ENCODE measurements around the gene HECTD4.

The HECTD4 gene, protein sequence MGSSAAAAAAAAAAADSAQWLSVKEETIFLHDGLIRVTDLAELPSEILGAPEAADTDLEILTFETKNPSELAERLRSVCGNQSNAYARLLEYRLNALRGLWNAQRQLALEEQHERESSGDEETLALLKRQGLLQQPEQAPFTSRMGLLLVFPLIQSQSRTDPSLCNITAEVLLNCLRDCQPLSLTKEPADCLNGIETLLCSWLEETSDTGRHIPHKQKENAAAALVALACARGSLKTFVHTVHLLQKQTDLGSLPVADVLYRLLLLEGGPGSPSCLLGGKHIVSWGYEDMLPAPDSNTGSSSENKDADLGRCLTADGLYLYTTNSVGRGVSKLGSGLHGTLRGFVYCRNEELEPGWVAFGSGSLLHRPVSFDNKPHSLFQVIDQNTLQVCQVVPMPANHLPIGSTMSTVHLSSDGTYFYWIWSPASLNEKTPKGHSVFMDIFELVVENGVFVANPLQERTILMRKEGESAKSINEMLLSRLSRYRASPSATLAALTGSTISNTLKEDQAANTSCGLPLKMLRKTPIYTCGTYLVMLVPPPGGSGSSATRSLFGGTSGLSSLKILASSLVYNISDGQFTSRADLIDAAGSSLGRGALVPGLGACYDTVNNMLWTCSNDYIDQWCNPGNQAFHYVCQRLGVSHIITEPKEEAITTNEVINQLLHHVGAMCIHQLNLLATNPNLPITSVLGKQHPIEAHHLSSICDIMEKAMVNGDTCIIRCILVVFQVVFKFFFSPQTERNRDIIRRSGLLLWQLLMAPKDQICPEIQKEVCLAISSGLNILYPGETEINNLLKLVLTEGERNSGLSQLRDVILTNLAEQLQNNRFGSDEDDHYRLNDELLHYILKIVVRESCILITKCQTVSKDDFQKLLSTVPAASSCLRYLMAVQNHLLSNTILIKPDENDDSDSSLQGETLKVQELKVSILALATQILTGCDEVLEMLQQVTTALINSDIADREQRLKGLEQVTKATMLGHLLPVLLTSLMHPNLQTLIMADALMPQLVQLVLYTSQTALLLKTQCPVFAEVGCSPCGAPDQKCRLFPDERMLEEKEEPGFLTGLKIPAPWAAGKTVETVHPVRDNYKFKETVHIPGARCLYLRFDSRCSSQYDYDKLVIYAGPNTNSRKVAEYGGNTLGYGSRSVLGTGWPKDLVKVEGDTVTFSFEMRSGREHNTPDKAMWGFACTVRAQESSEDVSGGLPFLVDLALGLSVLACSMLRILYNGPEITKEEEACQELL (N-terminal part only)

DNA sequence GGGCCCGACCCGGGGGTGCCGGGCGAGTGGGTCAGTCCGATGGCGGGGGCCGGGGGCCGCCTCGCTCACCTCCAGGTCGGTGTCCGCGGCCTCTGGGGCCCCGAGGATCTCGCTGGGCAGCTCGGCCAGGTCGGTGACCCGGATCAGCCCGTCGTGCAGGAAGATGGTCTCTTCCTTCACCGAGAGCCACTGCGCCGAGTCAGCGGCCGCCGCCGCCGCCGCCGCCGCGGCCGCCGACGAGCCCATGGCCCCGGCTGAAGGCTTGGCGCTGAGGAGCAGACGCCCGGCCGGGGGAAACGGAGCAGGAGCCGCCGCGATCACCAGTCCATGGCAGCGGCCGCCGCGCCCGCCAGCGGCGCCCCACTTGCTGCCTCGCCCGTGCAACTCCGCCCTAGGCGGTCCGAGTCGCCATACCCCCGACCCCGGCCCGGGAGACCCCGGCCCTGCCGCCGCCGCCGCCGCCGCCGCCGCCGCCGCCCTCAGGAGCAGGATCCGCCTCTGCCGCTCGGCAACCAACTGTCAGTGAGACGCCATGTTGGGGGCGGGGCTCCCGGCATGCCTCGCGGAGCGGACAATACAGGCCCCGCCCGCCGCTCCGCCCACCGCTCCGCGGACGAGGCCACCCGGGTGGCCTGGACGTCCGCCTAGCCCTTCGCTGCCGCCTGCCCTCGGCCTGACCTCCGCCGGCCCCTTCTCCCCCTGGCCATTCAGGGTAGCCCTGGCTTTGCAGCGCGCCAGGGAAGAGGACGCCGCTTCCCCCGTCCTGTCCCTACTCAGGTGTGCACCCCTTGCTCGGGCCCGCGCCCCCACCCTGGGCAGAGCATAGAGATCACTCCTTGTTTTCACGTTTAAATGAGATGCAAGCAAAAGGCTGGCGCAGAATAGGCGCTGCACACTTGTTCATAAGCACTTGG is at the start of gene HECTD4:
Gene HECTD4 (minus strand): TSS at position 549 of the 914 bp plus-strand sequence. CDS start 303 bp downstream, at position 246.
- H3K79me2 ChIP-seq (ENCODE audit: insufficient read depth, low read length), result peaks cover 46% of the 10 kb centered on the region
- no peaks in the 10 kb centered on the region for H3K27me3 ChIP-seq (ENCODE audit: insufficient read depth, low read length, poor library complexity, severe bottlenecking)
- peak within 1 kb of the TSS; percentile 86 for H3K9ac ChIP-seq (ENCODE audit: low read depth, low read length, poor library complexity, severe bottlenecking)
- H3K4me3 ChIP-seq (ENCODE audit: low read length, poor library complexity, severe bottlenecking), result peak within 1 kb of the TSS; percentile 98
- no peak for TF ChIP-seq EZH2phosphoT487 (IDR thresholded peaks at IDR 0.05; ENCODE audit: borderline replicate concordance)
- H3K9me2 ChIP-seq (replicated peaks; ENCODE audit: low read depth, low read length), result no peaks in the 10 kb centered on the region
- peak within 1 kb of the TSS; percentile 100 for H2AFZ ChIP-seq (ENCODE audit: low read length)
- no peaks in the 10 kb centered on the region for H3K36me3 ChIP-seq (ENCODE audit: insufficient read depth, low read length)
- H4K20me1 ChIP-seq (ENCODE audit: insufficient read depth, low read length, poor library complexity, severe bottlenecking), result peaks cover 40% of the 10 kb centered on the region
- H3F3A ChIP-seq (ENCODE audit: low read depth), result no peaks in the 10 kb centered on the region
- no peaks in the 10 kb centered on the region for H3K9me3 ChIP-seq (ENCODE audit: insufficient read depth, low read depth, low read length)
- H3K4me2 ChIP-seq (ENCODE audit: low read depth, low read length, poor library complexity, severe bottlenecking), result peak within 1 kb of the TSS; percentile 98
- H3K4me1 ChIP-seq (ENCODE audit: insufficient read depth, low read length, poor library complexity, severe bottlenecking), result peaks cover 26% of the 10 kb centered on the region

DNA sequence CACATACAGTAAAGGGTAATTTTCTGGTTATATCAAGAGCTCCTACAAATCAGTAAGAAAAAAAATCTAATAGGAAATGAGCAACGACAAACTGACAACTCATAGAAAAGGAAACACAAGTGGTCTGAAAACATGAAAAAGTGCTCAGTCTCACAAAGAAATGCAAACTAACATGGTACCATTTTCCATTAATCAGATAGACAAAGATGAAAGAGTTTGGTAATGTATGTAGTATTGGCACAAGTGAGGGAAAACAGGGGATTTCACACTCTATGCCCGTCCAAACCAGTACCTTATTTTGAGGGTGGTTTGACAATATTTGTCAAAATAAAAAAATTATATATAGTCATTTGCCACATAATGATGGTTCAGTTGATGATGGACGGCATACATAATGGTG is 49.7 kb upstream of the HECTD4 start:
- H3K4me2 ChIP-seq (ENCODE audit: low read depth, low read length, poor library complexity, severe bottlenecking), result peak overlapping the region; percentile 34
- H3K4me1 ChIP-seq (ENCODE audit: insufficient read depth, low read length, poor library complexity, severe bottlenecking), result peaks cover 11% of the 10 kb centered on the region
- H4K20me1 ChIP-seq (ENCODE audit: insufficient read depth, low read length, poor library complexity, severe bottlenecking), result peaks cover 29% of the 10 kb centered on the region
- H3F3A ChIP-seq (ENCODE audit: low read depth), result no peaks in the 10 kb centered on the region
- H3K9me2 ChIP-seq (replicated peaks; ENCODE audit: low read depth, low read length), result no peaks in the 10 kb centered on the region
- H3K27me3 ChIP-seq (ENCODE audit: insufficient read depth, low read length, poor library complexity, severe bottlenecking), result no peaks in the 10 kb centered on the region
- no peaks in the 10 kb centered on the region for H3K9me3 ChIP-seq (ENCODE audit: insufficient read depth, low read depth, low read length)
- no peak overlapping the region for H3K4me3 ChIP-seq (ENCODE audit: low read length, poor library complexity, severe bottlenecking)
- TF ChIP-seq EZH2phosphoT487 (IDR thresholded peaks at IDR 0.05; ENCODE audit: borderline replicate concordance), result no peak
- TF ChIP-seq, protein P1, sequence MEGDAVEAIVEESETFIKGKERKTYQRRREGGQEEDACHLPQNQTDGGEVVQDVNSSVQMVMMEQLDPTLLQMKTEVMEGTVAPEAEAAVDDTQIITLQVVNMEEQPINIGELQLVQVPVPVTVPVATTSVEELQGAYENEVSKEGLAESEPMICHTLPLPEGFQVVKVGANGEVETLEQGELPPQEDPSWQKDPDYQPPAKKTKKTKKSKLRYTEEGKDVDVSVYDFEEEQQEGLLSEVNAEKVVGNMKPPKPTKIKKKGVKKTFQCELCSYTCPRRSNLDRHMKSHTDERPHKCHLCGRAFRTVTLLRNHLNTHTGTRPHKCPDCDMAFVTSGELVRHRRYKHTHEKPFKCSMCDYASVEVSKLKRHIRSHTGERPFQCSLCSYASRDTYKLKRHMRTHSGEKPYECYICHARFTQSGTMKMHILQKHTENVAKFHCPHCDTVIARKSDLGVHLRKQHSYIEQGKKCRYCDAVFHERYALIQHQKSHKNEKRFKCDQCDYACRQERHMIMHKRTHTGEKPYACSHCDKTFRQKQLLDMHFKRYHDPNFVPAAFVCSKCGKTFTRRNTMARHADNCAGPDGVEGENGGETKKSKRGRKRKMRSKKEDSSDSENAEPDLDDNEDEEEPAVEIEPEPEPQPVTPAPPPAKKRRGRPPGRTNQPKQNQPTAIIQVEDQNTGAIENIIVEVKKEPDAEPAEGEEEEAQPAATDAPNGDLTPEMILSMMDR (conservative IDR thresholded peaks at IDR 0.05; ENCODE audit: low read length), result no peak
- H3K36me3 ChIP-seq (ENCODE audit: insufficient read depth, low read length), result no peaks in the 10 kb centered on the region
- H3K9ac ChIP-seq (ENCODE audit: low read depth, low read length, poor library complexity, severe bottlenecking), result no peak overlapping the region
- H3K79me2 ChIP-seq (ENCODE audit: insufficient read depth, low read length), result peaks cover 61% of the 10 kb centered on the region
- no peak overlapping the region for H2AFZ ChIP-seq (ENCODE audit: low read length)

DNA sequence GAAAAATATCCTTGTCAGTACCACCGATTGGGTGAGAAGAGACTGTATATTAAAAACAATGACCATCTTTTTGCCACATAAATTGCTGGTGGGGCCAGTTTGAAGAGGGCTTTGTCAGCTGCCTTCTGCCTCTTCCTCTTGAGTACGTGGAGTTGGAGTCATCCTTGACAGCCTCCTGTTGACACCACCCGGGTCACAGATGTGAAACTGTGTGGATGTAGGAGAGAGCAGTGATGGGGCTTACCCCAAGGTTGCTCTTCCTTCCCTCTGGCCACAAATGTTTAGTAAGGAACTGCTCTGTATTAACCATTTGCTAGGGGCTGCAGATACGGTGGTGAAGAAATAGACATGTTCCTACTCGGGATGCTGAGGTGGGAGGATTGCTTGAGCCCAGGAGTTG is 48.7 kb upstream of the HECTD4 start:
- Histone ChIP-seq H3K79me2 (ENCODE audit: insufficient read depth, low read length) (peaks cover 71% of the 10 kb centered on the region), H3K9ac (ENCODE audit: low read depth, low read length, poor library complexity, severe bottlenecking) (no peak overlapping the region), H3K4me1 (ENCODE audit: insufficient read depth, low read length, poor library complexity, severe bottlenecking) (peaks cover 11% of the 10 kb centered on the region), H3K36me3 (ENCODE audit: insufficient read depth, low read length) (no peaks in the 10 kb centered on the region), H3K27me3 (ENCODE audit: insufficient read depth, low read length, poor library complexity, severe bottlenecking) (no peaks in the 10 kb centered on the region), H2AFZ (ENCODE audit: low read length) (no peak overlapping the region), H3K4me3 (ENCODE audit: low read length, poor library complexity, severe bottlenecking) (no peak overlapping the region), H3F3A (ENCODE audit: low read depth) (no peaks in the 10 kb centered on the region), H3K4me2 (ENCODE audit: low read depth, low read length, poor library complexity, severe bottlenecking) (no peak overlapping the region), H3K9me3 (ENCODE audit: insufficient read depth, low read depth, low read length) (no peaks in the 10 kb centered on the region), H3K9me2 (replicated peaks; ENCODE audit: low read depth, low read length) (no peaks in the 10 kb centered on the region), H4K20me1 (ENCODE audit: insufficient read depth, low read length, poor library complexity, severe bottlenecking) (peaks cover 24% of the 10 kb centered on the region)
- TF ChIP-seq EZH2phosphoT487 (IDR thresholded peaks at IDR 0.05; ENCODE audit: borderline replicate concordance), result no peak
- TF ChIP-seq, protein P1 (conservative IDR thresholded peaks at IDR 0.05; ENCODE audit: low read length), result no peak

Measured in Loucy (cell line).